Umbilical cord (tissue), 2 donors: ENCODE measurements around the gene CIC. TPM values are rescaled to one million over a fixed set of nuclear protein-coding genes. Genes with fewer than 3 reads are reported as not detected.

Experiments
- DNase-seq: peaks from one replicate; pipeline ENCODE4 v3.0.0-alpha.2; 2015; ENCODE audit warnings: low spot score
- total RNA-seq: library from RNA; depleted of rRNA; stranded (reverse); fragments of >200 nt; gene quantifications from one replicate; pipeline ENCODE4 v1.2.3, GENCODE V29; 2014; ENCODE audit warnings: low replicate concordance; ENCODE audit not compliant: insufficient read depth

CIC gene
- total RNA-seq, 1 donor from 2014 or later, result 10.4 TPM

GRCh38 chr19:42287827-42288107, 18.7 kb downstream of the CIC start:
- DNase-seq, result no peak

- DNase-seq, result no peak
Measured at GRCh38 chr19:42288387-42288786, 19.3 kb downstream of the CIC start.

GRCh38 chr19:42288881-42289555, 20.0 kb downstream of the CIC start:
- no peak for DNase-seq

GRCh38 chr19:42289556-42290041, 20.5 kb downstream of the CIC start:
- DNase-seq, result no peak

- no peak for DNase-seq
Measured at GRCh38 chr19:42290136-42290522, 21.1 kb downstream of the CIC start.

GRCh38 chr19:42290523-42291434, 21.7 kb downstream of the CIC start:
- DNase-seq, result no peak

- no peak for DNase-seq
Measured at GRCh38 chr19:42291435-42291810, 22.4 kb downstream of the CIC start.

GRCh38 chr19:42292042-42292960, 23.2 kb downstream of the CIC start:
- DNase-seq, result no peak

- no peak for DNase-seq
Measured at GRCh38 chr19:42292963-42293362, 23.9 kb downstream of the CIC start.

- DNase-seq, result no peak
Measured at GRCh38 chr19:42293540-42293939, 24.5 kb downstream of the CIC start.

GRCh38 chr19:42293948-42294347, 24.9 kb downstream of the CIC start:
- no peak for DNase-seq

GRCh38 chr19:42294471-42295137, 25.6 kb downstream of the CIC start:
- no peak for DNase-seq

GRCh38 chr19:42295342-42295741, 26.3 kb downstream of the CIC start:
- no peak for DNase-seq

- peak; percentile 76 for DNase-seq
Measured at GRCh38 chr19:42295831-42296525, 26.9 kb downstream of the CIC start.

GRCh38 chr19:42297039-42297438, 28.0 kb downstream of the CIC start:
- DNase-seq, result no peak

- DNase-seq, result no peak
Measured at GRCh38 chr19:42301646-42302203, 32.7 kb downstream of the CIC start, which contains the start of gene PRR19. PRR19 (plus strand) TSS chr19:42302132; CDS start chr19:42309585, 7,453 bp downstream.

- no peak for DNase-seq
Measured at GRCh38 chr19:42303101-42303464, 34.0 kb downstream of the CIC start.

- DNase-seq, result no peak
Measured at GRCh38 chr19:42303876-42304275, 34.8 kb downstream of the CIC start.

- no peak for DNase-seq
Measured at GRCh38 chr19:42306646-42307045, 37.6 kb downstream of the CIC start.

GRCh38 chr19:42309686-42310085, 40.6 kb downstream of the CIC start:
- DNase-seq, result no peak
